ENCODE measurements around the gene LNPEP. TPM values are rescaled to one million over a fixed set of nuclear protein-coding genes. Genes with fewer than 3 reads are reported as not detected.

The LNPEP gene
- total and polyA plus RNA-seq, 2 of the 4 experiments (the other 2 are of a cell fraction) = 3.6 to 27.4 TPM

DNA sequence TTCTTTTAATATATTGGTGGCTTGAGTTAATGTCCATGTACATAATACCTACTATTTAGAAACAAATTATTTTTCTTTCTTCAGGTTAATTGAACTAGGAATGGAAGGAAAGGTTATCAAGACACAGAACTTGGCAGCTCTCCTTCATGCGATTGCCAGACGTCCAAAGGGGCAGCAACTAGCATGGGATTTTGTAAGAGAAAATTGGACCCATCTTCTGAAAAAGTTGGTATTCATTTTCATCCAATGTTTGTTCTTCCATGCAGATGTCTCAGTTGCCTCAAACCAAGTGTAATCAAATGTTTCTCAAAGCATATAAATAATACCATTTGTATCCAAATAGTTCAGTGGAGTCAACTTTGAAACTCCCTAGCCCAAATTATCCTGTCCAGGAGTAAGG lies 22.6 kb upstream of the LNPEP start:
- Histone ChIP-seq H3K36me3 (ENCODE audit: control insufficient read depth, insufficient read depth, low read length) (no peaks in the 10 kb centered on the region), H2BK15ac (ENCODE audit: low read depth, low read length) (no peak overlapping the region), H3K4me3 (ENCODE audit: insufficient read depth, low read depth, low read length) (no peak overlapping the region), H3K9ac (ENCODE audit: low read depth, low read length) (no peak overlapping the region), H2BK20ac (ENCODE audit: low read depth, low read length) (no peak overlapping the region), H3K14ac (replicated peaks; ENCODE audit: low read depth, low read length) (no peak overlapping the region), H3K9me3 (ENCODE audit: control insufficient read depth, insufficient read depth, low read length) (no peaks in the 10 kb centered on the region), H3K4me2 (ENCODE audit: low read depth, low read length) (no peak overlapping the region), H3K4ac (ENCODE audit: low read depth, low read length) (no peak overlapping the region), H3K27me3 (ENCODE audit: control insufficient read depth, insufficient read depth, low read length) (no peaks in the 10 kb centered on the region), H4K20me1 (ENCODE audit: insufficient read depth, low read length) (no peaks in the 10 kb centered on the region), H2AK9ac (replicated peaks; ENCODE audit: low read depth, low read length, poor library complexity) (no peak overlapping the region), H2BK5ac (ENCODE audit: low read depth, low read length, poor library complexity, severe bottlenecking) (no peak overlapping the region), H3K56ac (ENCODE audit: extremely low read depth, insufficient read depth, low read length) (no peak overlapping the region), H4K91ac (ENCODE audit: insufficient read depth, low read depth, low read length) (no peak overlapping the region), H4K5ac (ENCODE audit: low read depth, low read length) (no peak overlapping the region), H2AFZ (replicated peaks; ENCODE audit: low read length, poor library complexity) (no peak overlapping the region), H2BK120ac (ENCODE audit: low read depth, low read length) (no peak overlapping the region), H3K79me1 (ENCODE audit: low read depth in 1 of 2, low read length in 2 of 2) (no peaks in the 10 kb centered on the region), H3K23ac (ENCODE audit: low read depth, low read length) (no peak overlapping the region), H3K4me1 (ENCODE audit: control insufficient read depth, insufficient read depth, low read length) (no peaks in the 10 kb centered on the region), H2AK5ac (ENCODE audit: low read depth, low read length) (no peak overlapping the region), H4K8ac (ENCODE audit: low read depth in 2 of 2, low read length in 2 of 2) (no peak overlapping the region), H3K18ac (ENCODE audit: low read depth, low read length) (no peak overlapping the region), H3K9me1 (ENCODE audit: insufficient read depth, low read length) (no peaks in the 10 kb centered on the region), H3K27ac (ENCODE audit: insufficient read depth, low read length) (no peak overlapping the region)
- CTCF ChIA-PET = no interaction called here
- POLR2A ChIA-PET (ENCODE audit: unreplicated experiment) = no interaction called here
- dilution Hi-C loops (cut with HindIII; ENCODE audit: low sequenced_read_pairs, unreplicated experiment) (no loop called here), in situ Hi-C loops (cut with MboI; ENCODE audit: low sequenced_read_pairs) (no loop called here), intact Hi-C loops (cut with micrococcal nuclease) (no loop called here)
- no CpG with 5 or more reads among the region's 2 CpGs for WGBS, 2 experiments (ENCODE audit: extremely low coverage in 2 of 2, insufficient read length in 1 of 2)
- DNase-seq = no peak
- ATAC-seq (ENCODE audit: low read depth) = no peak
- TF ChIP-seq CEBPB (IDR thresholded peaks at IDR 0.05; ENCODE audit: low read depth, low read length) (no peak), FOS (IDR thresholded peaks at IDR 0.05; ENCODE audit: low read depth, low read length) (no peak), POLR2A (IDR thresholded peaks at IDR 0.05; ENCODE audit: low read depth, low read length) (no peak), BHLHE40 (IDR thresholded peaks at IDR 0.05; ENCODE audit: low read depth, low read length) (no peak), MXI1 (IDR thresholded peaks at IDR 0.05; ENCODE audit: borderline replicate concordance, low read depth, low read length) (no peak), SMC3 (IDR thresholded peaks at IDR 0.05; ENCODE audit: low read depth, low read length) (no peak), MAZ (IDR thresholded peaks at IDR 0.05; ENCODE audit: borderline replicate concordance, low read depth, low read length) (no peak), RCOR1 (IDR thresholded peaks at IDR 0.05; ENCODE audit: insufficient replicate concordance, low read length) (no peak), MAFK (IDR thresholded peaks at IDR 0.05; ENCODE audit: low read depth, low read length) (no peak), NFE2L2 (IDR thresholded peaks at IDR 0.05; ENCODE audit: low read depth, low read length) (no peak), CHD1 (IDR thresholded peaks at IDR 0.05; ENCODE audit: low read depth, low read length) (no peak)
- TF ChIP-seq, protein P1, sequence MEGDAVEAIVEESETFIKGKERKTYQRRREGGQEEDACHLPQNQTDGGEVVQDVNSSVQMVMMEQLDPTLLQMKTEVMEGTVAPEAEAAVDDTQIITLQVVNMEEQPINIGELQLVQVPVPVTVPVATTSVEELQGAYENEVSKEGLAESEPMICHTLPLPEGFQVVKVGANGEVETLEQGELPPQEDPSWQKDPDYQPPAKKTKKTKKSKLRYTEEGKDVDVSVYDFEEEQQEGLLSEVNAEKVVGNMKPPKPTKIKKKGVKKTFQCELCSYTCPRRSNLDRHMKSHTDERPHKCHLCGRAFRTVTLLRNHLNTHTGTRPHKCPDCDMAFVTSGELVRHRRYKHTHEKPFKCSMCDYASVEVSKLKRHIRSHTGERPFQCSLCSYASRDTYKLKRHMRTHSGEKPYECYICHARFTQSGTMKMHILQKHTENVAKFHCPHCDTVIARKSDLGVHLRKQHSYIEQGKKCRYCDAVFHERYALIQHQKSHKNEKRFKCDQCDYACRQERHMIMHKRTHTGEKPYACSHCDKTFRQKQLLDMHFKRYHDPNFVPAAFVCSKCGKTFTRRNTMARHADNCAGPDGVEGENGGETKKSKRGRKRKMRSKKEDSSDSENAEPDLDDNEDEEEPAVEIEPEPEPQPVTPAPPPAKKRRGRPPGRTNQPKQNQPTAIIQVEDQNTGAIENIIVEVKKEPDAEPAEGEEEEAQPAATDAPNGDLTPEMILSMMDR (conservative IDR thresholded peaks at IDR 0.05; ENCODE audit: low read depth, low read length) = no peak
- TF ChIP-seq, protein P2, sequence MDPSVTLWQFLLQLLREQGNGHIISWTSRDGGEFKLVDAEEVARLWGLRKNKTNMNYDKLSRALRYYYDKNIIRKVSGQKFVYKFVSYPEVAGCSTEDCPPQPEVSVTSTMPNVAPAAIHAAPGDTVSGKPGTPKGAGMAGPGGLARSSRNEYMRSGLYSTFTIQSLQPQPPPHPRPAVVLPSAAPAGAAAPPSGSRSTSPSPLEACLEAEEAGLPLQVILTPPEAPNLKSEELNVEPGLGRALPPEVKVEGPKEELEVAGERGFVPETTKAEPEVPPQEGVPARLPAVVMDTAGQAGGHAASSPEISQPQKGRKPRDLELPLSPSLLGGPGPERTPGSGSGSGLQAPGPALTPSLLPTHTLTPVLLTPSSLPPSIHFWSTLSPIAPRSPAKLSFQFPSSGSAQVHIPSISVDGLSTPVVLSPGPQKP (IDR thresholded peaks at IDR 0.05; ENCODE audit: borderline replicate concordance, low read depth, low read length) = no peak
- TF ChIP-seq, protein P3, sequence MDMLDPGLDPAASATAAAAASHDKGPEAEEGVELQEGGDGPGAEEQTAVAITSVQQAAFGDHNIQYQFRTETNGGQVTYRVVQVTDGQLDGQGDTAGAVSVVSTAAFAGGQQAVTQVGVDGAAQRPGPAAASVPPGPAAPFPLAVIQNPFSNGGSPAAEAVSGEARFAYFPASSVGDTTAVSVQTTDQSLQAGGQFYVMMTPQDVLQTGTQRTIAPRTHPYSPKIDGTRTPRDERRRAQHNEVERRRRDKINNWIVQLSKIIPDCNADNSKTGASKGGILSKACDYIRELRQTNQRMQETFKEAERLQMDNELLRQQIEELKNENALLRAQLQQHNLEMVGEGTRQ (IDR thresholded peaks at IDR 0.05; ENCODE audit: low read depth, low read length) = no peak
- no TSS peak for BruUV-seq (replicated peaks)
